Measurements from ENCODE around the gene SP6. TPM values are rescaled to one million over a fixed set of nuclear protein-coding genes. Genes with fewer than 3 reads are reported as not detected.

Gene SP6
- total RNA-seq, 1 experiment from 2014 or later = 10.8 TPM

GRCh38 chr17:47862621-47863440 lies 11.9 kb upstream of the SP6 start (continued):
- TF ChIP-seq POLR2AphosphoS5 (IDR thresholded peaks at IDR 0.05; ENCODE audit: low read depth, low read length) (peak; percentile 63; the same call in 1 of the 2 replicates), JUND (IDR thresholded peaks at IDR 0.05) (peak; percentile 94), ATF3 (IDR thresholded peaks at IDR 0.05) (no peak)

DNA sequence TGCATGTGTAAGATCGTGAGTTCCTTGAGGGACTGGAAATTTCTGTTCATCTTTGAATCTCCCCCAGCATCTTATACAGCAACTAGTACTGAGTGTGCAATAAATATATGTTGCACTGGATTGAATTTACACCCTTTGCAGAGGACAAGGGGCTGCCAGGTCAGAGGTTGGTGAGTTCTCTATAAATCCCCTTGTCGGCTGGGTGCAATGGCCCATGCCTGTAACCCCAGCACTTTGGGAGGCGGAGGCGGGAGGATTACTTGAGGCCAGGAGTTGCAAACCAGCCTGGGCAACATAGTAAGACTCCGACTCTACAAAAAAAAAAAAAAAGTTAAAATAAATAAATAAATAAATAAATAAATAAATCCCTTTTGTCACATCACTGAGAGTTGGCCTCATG lies 9.4 kb upstream of the SP6 start:
- intact Hi-C loops (cut with micrococcal nuclease) = no loop called here
- ChIA-PET POLR2A (interaction anchor here (1.0 to 1.3 kb wide), 3 partner anchors 12 to 110 kb away, joined by 3 read pairs; partner anchors contain the start of genes CDK5RAP3 and SP2), CTCF (interaction anchor here (0.7 kb wide), 1 partner anchor 10 kb away, joined by 4 read pairs; the partner anchor contains the start of gene SP6), RAD21 (ENCODE audit: low non-redundant PET in 1 of 2, low total read pairs in 2 of 2, uncharacterized antibody in 2 of 2, unreplicated experiment in 2 of 2) (no interaction called here)
- BruUV-seq (replicated peaks) = no TSS peak
- Histone ChIP-seq H3K36me3 (ENCODE audit: control insufficient read depth in 1 of 2, insufficient read depth in 2 of 2, low read length in 2 of 2) (no peaks in the 10 kb centered on the region), H3K4me2 (ENCODE audit: low read length) (no peak overlapping the region), H3K9me3 (ENCODE audit: control insufficient read depth in 1 of 2, insufficient read depth in 1 of 2, low read depth in 1 of 2, low read length in 2 of 2) (no peaks in the 10 kb centered on the region), H3K27me3 (ENCODE audit: insufficient read depth, low read length) (no peaks in the 10 kb centered on the region; the same call in 1 of the 2 replicates), H3K9ac (ENCODE audit: low read length) (no peak overlapping the region), H3K79me2 (ENCODE audit: insufficient read depth, low read length) (no peaks in the 10 kb centered on the region), H3K4me3 (replicated peaks in 1 of 2; ENCODE audit: low read depth in 1 of 2, low read length in 2 of 2) (no peak overlapping the region), H4K20me1 (ENCODE audit: insufficient read depth) (no peaks in the 10 kb centered on the region), H3K4me1 (ENCODE audit: control insufficient read depth in 1 of 2, insufficient read depth in 2 of 2, low read length in 2 of 2) (peaks cover 11 to 18% of the 10 kb centered on the region in 2 experiments), H2AFZ (ENCODE audit: low read depth, low read length, poor library complexity, severe bottlenecking) (no peak overlapping the region), H3K27ac (ENCODE audit: low read depth, low read length) (no peak overlapping the region), H3K9me2 (ENCODE audit: insufficient read depth) (no peaks in the 10 kb centered on the region)
- DNase-seq (ENCODE audit: low read depth, low spot score) (no peak), ATAC-seq (no peak)
- no peak for TF ChIP-seq ZFX (IDR thresholded peaks at IDR 0.05)
- no peak for TF ChIP-seq EZH2 (IDR thresholded peaks at IDR 0.05)
- TF ChIP-seq CTCF (IDR thresholded peaks at IDR 0.05 in 2 of 3, conservative IDR thresholded peaks at IDR 0.05 in 1 of 3; ENCODE audit: borderline replicate concordance in 1 of 3, insufficient read depth in 1 of 3, low read depth in 2 of 3, low read length in 2 of 3) = no peak
- no peak for TF ChIP-seq EZH2phosphoT487 (IDR thresholded peaks at IDR 0.05; ENCODE audit: borderline replicate concordance)
- no peak for TF ChIP-seq RAD21 (IDR thresholded peaks at IDR 0.05; ENCODE audit: low read depth)
- TF ChIP-seq ZNF274 (IDR thresholded peaks at IDR 0.05; ENCODE audit: low read depth, low read length) = no peak
- no peak for TF ChIP-seq TCF7L2 (IDR thresholded peaks at IDR 0.05; ENCODE audit: borderline replicate concordance, extremely low read depth, insufficient read depth, insufficient read length)
- no peak for TF ChIP-seq ELF1 (IDR thresholded peaks at IDR 0.05; ENCODE audit: borderline replicate concordance, low read depth)
- TF ChIP-seq EGR1 (IDR thresholded peaks at IDR 0.05; ENCODE audit: low read depth) = no peak
- TF ChIP-seq POLR2AphosphoS5 (IDR thresholded peaks at IDR 0.05; ENCODE audit: low read depth, low read length) = no peak
- TF ChIP-seq JUND (IDR thresholded peaks at IDR 0.05) = no peak
- no peak for TF ChIP-seq ATF3 (IDR thresholded peaks at IDR 0.05)
- no peak for TF ChIP-seq CBX3 (IDR thresholded peaks at IDR 0.05; ENCODE audit: low read depth)
- TF ChIP-seq, protein P1, sequence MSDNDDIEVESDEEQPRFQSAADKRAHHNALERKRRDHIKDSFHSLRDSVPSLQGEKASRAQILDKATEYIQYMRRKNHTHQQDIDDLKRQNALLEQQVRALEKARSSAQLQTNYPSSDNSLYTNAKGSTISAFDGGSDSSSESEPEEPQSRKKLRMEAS (IDR thresholded peaks at IDR 0.05) = no peak
- TF ChIP-seq POLR2A (IDR thresholded peaks at IDR 0.05; ENCODE audit: borderline replicate concordance, extremely low read depth, insufficient read depth, insufficient read length) = no peak

Measured in HCT116 (cell line).